Activated naive CD8-positive, alpha-beta T cell treated with anti-CD3 and anti-CD28 coated beads, Interleukin-2, amount 10 ng/mL, durations not matched to agents 7 days and 5 days (primary cell): ENCODE measurements around the gene UPF1. TPM values are rescaled to one million over a fixed set of nuclear protein-coding genes. Genes with fewer than 3 reads are reported as not detected.

Experiments
- ATAC-seq: fragments of 150-1000 bp; cut with Tn5 transposase; one replicate; pipeline ENCODE4 v1.10.0; 2021; ENCODE audit warnings: low read depth, moderate library complexity
- POLR2A ChIA-PET: fragments of 350-600 bp; sonication (Branson Sonifier 250); formaldehyde crosslinking; loops from one replicate; lab custom pipeline; 2021; ENCODE audit warnings: antibody characterized with exemption; lab: Charles Lee
- DNase-seq: peaks from one replicate; pipeline ENCODE4 v3.0.0; 2021
- H3K27ac Mint-ChIP-seq: one replicate; pipeline ENCODE4 v1.8.0; 2022; ENCODE audit warnings: mild to moderate bottlenecking, mixed read lengths
- H3K27me3 Mint-ChIP-seq: one replicate; pipeline ENCODE4 v1.8.0; 2022; ENCODE audit warnings: mild to moderate bottlenecking, moderate library complexity, mixed read lengths
- H3K36me3 Mint-ChIP-seq: one replicate; pipeline ENCODE4 v1.8.0; 2021; ENCODE audit warnings: mild to moderate bottlenecking, mixed read lengths
- H3K4me1 Mint-ChIP-seq: one replicate; pipeline ENCODE4 v1.8.0; 2021; ENCODE audit warnings: mixed read lengths
- H3K4me3 Mint-ChIP-seq: one replicate; pipeline ENCODE4 v1.8.0; 2022; ENCODE audit warnings: mild to moderate bottlenecking, moderate library complexity, mixed read lengths
- H3K9me3 Mint-ChIP-seq: one replicate; pipeline ENCODE4 v1.8.0; 2021; ENCODE audit warnings: mixed read lengths
- total RNA-seq, 2 experiments: library from RNA; stranded (reverse); gene quantifications; one replicate each; pipeline ENCODE4 v1.2.3, GENCODE V29; 2021

UPF1 gene
- total RNA-seq, 2 experiments from 2014 or later = 90.4 to 93.2 TPM

- ATAC-seq (no peak), DNase-seq (no peak)
- no peak overlapping the region for H3K4me3 Mint-ChIP-seq
- POLR2A ChIA-PET = no interaction called here
- no peak overlapping the region for H3K27ac Mint-ChIP-seq
- peaks cover 3% of the 10 kb centered on the region for H3K36me3 Mint-ChIP-seq
- H3K4me1 Mint-ChIP-seq = peaks cover 10% of the 10 kb centered on the region
- peaks cover 76% of the 10 kb centered on the region for H3K27me3 Mint-ChIP-seq
- H3K9me3 Mint-ChIP-seq = no peaks in the 10 kb centered on the region
Observed at GRCh38 chr19:18792661-18793060, 39.1 kb upstream of the UPF1 start.

- Mint-ChIP-seq H3K27ac (no peak overlapping the region), H3K27me3 (peaks cover 76% of the 10 kb centered on the region), H3K4me1 (peaks cover 8% of the 10 kb centered on the region), H3K4me3 (no peak overlapping the region), H3K36me3 (peaks cover 3% of the 10 kb centered on the region), H3K9me3 (no peaks in the 10 kb centered on the region)
- DNase-seq (no peak), ATAC-seq (no peak)
- POLR2A ChIA-PET = no interaction called here
Observed at GRCh38 chr19:18793144-18794028, 38.4 kb upstream of the UPF1 start.

GRCh38 chr19:18794029-18794313 lies 37.8 kb upstream of the UPF1 start:
- no peaks in the 10 kb centered on the region for H3K9me3 Mint-ChIP-seq
- DNase-seq = no peak
- POLR2A ChIA-PET = interaction anchor here (0.7 kb wide), 1 partner anchor 295 kb away, joined by 4 read pairs; no protein-coding TSS in a partner anchor
- H3K4me1 Mint-ChIP-seq = peaks cover 6% of the 10 kb centered on the region
- H3K4me3 Mint-ChIP-seq = no peak overlapping the region
- H3K27me3 Mint-ChIP-seq = peaks cover 75% of the 10 kb centered on the region
- H3K36me3 Mint-ChIP-seq = peaks cover 3% of the 10 kb centered on the region
- no peak overlapping the region for H3K27ac Mint-ChIP-seq
- ATAC-seq = no peak

- no peak for ATAC-seq
- DNase-seq = no peak
- H3K27ac Mint-ChIP-seq = no peak overlapping the region
- H3K36me3 Mint-ChIP-seq = peaks cover 3% of the 10 kb centered on the region
- no peak overlapping the region for H3K4me3 Mint-ChIP-seq
- peaks cover 69% of the 10 kb centered on the region for H3K27me3 Mint-ChIP-seq
- H3K9me3 Mint-ChIP-seq = no peaks in the 10 kb centered on the region
- POLR2A ChIA-PET = interaction anchor here (0.7 kb wide), 1 partner anchor 296 kb away, joined by 4 read pairs; no protein-coding TSS in a partner anchor
- H3K4me1 Mint-ChIP-seq = peaks cover 4% of the 10 kb centered on the region
Observed at GRCh38 chr19:18794692-18795091, 37.1 kb upstream of the UPF1 start.

GRCh38 chr19:18795540-18795939 lies 36.2 kb upstream of the UPF1 start:
- H3K9me3 Mint-ChIP-seq = no peaks in the 10 kb centered on the region
- H3K4me1 Mint-ChIP-seq = no peaks in the 10 kb centered on the region
- no peak overlapping the region for H3K27ac Mint-ChIP-seq
- H3K36me3 Mint-ChIP-seq = no peaks in the 10 kb centered on the region
- DNase-seq = no peak
- H3K4me3 Mint-ChIP-seq = no peak overlapping the region
- POLR2A ChIA-PET = no interaction called here
- no peak for ATAC-seq
- peaks cover 63% of the 10 kb centered on the region for H3K27me3 Mint-ChIP-seq

- H3K4me3 Mint-ChIP-seq = no peak overlapping the region
- ATAC-seq (no peak), DNase-seq (no peak)
- H3K4me1 Mint-ChIP-seq = no peaks in the 10 kb centered on the region
- H3K27ac Mint-ChIP-seq = no peak overlapping the region
- H3K9me3 Mint-ChIP-seq = no peaks in the 10 kb centered on the region
- POLR2A ChIA-PET = no interaction called here
- H3K27me3 Mint-ChIP-seq = peaks cover 56% of the 10 kb centered on the region
- no peaks in the 10 kb centered on the region for H3K36me3 Mint-ChIP-seq
Observed at GRCh38 chr19:18796239-18796638, 35.5 kb upstream of the UPF1 start.

GRCh38 chr19:18798384-18799352 lies 33.1 kb upstream of the UPF1 start:
- H3K9me3 Mint-ChIP-seq = no peaks in the 10 kb centered on the region
- H3K27ac Mint-ChIP-seq = no peak overlapping the region
- no peak for ATAC-seq
- no peak overlapping the region for H3K4me3 Mint-ChIP-seq
- no peak for DNase-seq
- POLR2A ChIA-PET = no interaction called here
- H3K36me3 Mint-ChIP-seq = no peaks in the 10 kb centered on the region
- H3K27me3 Mint-ChIP-seq = peaks cover 42% of the 10 kb centered on the region
- H3K4me1 Mint-ChIP-seq = no peaks in the 10 kb centered on the region

- Mint-ChIP-seq H3K4me1 (no peaks in the 10 kb centered on the region), H3K4me3 (no peak overlapping the region), H3K27me3 (peaks cover 39% of the 10 kb centered on the region), H3K27ac (no peak overlapping the region), H3K36me3 (no peaks in the 10 kb centered on the region), H3K9me3 (no peaks in the 10 kb centered on the region)
- no peak for DNase-seq
- POLR2A ChIA-PET = no interaction called here
- ATAC-seq = no peak
Observed at GRCh38 chr19:18799389-18799970, 32.3 kb upstream of the UPF1 start.

GRCh38 chr19:18800079-18800478 lies 31.7 kb upstream of the UPF1 start:
- Mint-ChIP-seq H3K9me3 (no peaks in the 10 kb centered on the region), H3K4me1 (no peaks in the 10 kb centered on the region), H3K27ac (no peak overlapping the region), H3K36me3 (no peaks in the 10 kb centered on the region), H3K27me3 (peaks cover 34% of the 10 kb centered on the region), H3K4me3 (no peak overlapping the region)
- DNase-seq = no peak
- POLR2A ChIA-PET = no interaction called here
- ATAC-seq = no peak

GRCh38 chr19:18800636-18801035 lies 31.1 kb upstream of the UPF1 start:
- no peaks in the 10 kb centered on the region for H3K36me3 Mint-ChIP-seq
- H3K4me3 Mint-ChIP-seq = no peak overlapping the region
- POLR2A ChIA-PET = no interaction called here
- no peaks in the 10 kb centered on the region for H3K4me1 Mint-ChIP-seq
- DNase-seq (no peak), ATAC-seq (no peak)
- H3K9me3 Mint-ChIP-seq = no peaks in the 10 kb centered on the region
- H3K27ac Mint-ChIP-seq = no peak overlapping the region
- H3K27me3 Mint-ChIP-seq = peaks cover 31% of the 10 kb centered on the region

GRCh38 chr19:18802354-18802753 lies 29.4 kb upstream of the UPF1 start:
- POLR2A ChIA-PET = no interaction called here
- Mint-ChIP-seq H3K4me3 (no peak overlapping the region), H3K36me3 (no peaks in the 10 kb centered on the region), H3K27ac (no peak overlapping the region), H3K9me3 (no peaks in the 10 kb centered on the region), H3K4me1 (no peaks in the 10 kb centered on the region), H3K27me3 (peaks cover 17% of the 10 kb centered on the region)
- DNase-seq (no peak), ATAC-seq (no peak)

GRCh38 chr19:18803550-18804138 lies 28.1 kb upstream of the UPF1 start:
- Mint-ChIP-seq H3K27me3 (peaks cover 7% of the 10 kb centered on the region), H3K36me3 (no peaks in the 10 kb centered on the region), H3K4me1 (no peaks in the 10 kb centered on the region), H3K4me3 (no peak overlapping the region), H3K9me3 (no peaks in the 10 kb centered on the region), H3K27ac (no peak overlapping the region)
- ATAC-seq (no peak), DNase-seq (no peak)
- POLR2A ChIA-PET = no interaction called here

GRCh38 chr19:18804139-18804601 lies 27.6 kb upstream of the UPF1 start:
- POLR2A ChIA-PET = no interaction called here
- H3K27me3 Mint-ChIP-seq = peaks cover 3% of the 10 kb centered on the region
- DNase-seq (no peak), ATAC-seq (no peak)
- H3K36me3 Mint-ChIP-seq = no peaks in the 10 kb centered on the region
- no peaks in the 10 kb centered on the region for H3K4me1 Mint-ChIP-seq
- H3K4me3 Mint-ChIP-seq = no peak overlapping the region
- no peak overlapping the region for H3K27ac Mint-ChIP-seq
- no peaks in the 10 kb centered on the region for H3K9me3 Mint-ChIP-seq
